ENCODE results near the gene HIVEP3.

GRCh38 chr1:41788427-41788826 lies 130.3 kb downstream of the HIVEP3 start:
- TF ChIP-seq CTCF (IDR thresholded peaks at IDR 0.05) (no peak), POLR2A (IDR thresholded peaks at IDR 0.05) (no peak)

Data from lower leg skin (tissue), 3 donors.